NOMO-1 treated with dmso at 0.1 percent for 144 hours (cell line): ENCODE measurements around the gene FLNB.

Source experiments
- DNase-seq: peaks from one replicate; lab custom pipeline; 2025; ENCODE audit not compliant: unreplicated experiment; lab: John Stamatoyannopoulos, UW

Gene FLNB

GRCh38 chr3:58027704-58028317 is 19.6 kb downstream of the FLNB start:
- DNase-seq, result no peak

GRCh38 chr3:58028902-58029301 is 20.7 kb downstream of the FLNB start:
- no peak for DNase-seq

GRCh38 chr3:58029842-58030584 is 21.8 kb downstream of the FLNB start:
- DNase-seq, result no peak

GRCh38 chr3:58032186-58032585 is 24.0 kb downstream of the FLNB start:
- DNase-seq, result no peak

DNA sequence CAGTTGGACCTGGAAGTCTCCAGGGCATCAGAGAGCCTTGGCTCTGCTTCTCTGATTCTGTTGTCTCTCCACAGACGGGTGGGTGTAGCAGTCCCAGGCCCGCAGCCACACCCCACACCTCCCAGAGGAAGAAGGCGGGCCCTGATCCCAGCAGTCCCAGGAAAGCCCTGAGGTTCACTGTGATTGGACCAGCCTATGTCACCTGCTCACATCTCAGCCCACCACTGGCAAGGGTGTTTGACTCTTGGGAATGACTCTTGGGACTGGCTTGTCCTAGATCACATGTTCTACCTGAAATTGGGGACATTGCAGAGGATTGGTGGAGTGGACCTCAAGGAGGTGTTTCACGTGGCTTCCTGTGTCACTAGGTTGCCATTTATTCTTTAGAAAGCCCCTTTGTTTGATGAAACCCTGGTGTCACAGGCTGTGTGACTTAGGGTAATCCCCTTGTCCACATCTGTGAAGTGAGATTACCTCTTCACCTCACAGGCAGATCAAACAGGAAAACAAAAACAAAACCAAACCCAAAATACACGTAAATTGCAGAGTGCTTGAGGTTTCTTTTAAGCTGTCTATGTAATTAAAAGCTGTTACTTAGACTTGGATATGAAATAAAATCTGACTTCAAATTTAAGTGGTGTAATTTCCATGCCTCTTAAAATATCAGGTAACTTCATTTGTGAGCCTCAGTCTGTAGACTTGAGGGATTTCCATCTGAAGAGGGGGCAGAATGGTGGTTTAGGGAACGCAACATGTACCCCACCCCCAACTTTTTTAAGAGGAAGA is 26.7 kb downstream of the FLNB start:
- DNase-seq, result no peak

- DNase-seq, result no peak
Observed at GRCh38 chr3:58035524-58036255, 27.5 kb downstream of the FLNB start.

- DNase-seq, result no peak
Observed at GRCh38 chr3:58036293-58037032, 28.2 kb downstream of the FLNB start.

- DNase-seq, result no peak
Observed at GRCh38 chr3:58037141-58037910, 29.1 kb downstream of the FLNB start.

DNA sequence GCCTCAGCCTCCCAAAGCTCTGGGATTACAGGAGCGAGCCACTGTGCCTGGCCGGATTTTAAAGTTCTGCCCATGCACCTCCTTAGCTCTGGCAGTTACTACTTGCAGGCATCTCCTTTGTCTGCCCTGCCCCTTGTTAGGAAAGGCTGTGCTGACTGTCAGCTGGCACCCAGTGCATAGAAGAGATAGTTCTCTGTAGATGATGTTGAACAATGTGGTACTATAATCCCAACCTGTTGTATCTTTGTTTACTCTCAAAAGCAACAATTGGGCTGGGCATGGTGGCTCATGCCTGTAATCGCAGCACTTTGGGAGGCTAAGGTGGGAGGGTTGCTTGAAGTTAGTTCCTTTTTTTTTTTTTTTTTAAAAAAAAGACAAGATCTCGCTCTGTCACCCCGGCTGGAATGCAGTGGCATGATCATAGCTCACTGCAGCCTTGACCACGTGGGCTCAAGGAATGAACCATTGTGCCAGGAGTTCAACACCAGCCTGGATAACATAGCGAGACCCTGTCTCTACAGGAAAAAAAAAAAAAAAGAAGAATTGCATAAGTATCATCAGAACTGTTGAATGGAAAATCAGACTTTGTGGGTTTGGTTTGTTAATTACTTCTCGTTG is 30.6 kb downstream of the FLNB start:
- DNase-seq, result peak; percentile 12

GRCh38 chr3:58039601-58040000 is 31.4 kb downstream of the FLNB start:
- peak; percentile 13 for DNase-seq

- DNase-seq, result no peak
Observed at GRCh38 chr3:58041182-58041825, 33.1 kb downstream of the FLNB start.

DNA sequence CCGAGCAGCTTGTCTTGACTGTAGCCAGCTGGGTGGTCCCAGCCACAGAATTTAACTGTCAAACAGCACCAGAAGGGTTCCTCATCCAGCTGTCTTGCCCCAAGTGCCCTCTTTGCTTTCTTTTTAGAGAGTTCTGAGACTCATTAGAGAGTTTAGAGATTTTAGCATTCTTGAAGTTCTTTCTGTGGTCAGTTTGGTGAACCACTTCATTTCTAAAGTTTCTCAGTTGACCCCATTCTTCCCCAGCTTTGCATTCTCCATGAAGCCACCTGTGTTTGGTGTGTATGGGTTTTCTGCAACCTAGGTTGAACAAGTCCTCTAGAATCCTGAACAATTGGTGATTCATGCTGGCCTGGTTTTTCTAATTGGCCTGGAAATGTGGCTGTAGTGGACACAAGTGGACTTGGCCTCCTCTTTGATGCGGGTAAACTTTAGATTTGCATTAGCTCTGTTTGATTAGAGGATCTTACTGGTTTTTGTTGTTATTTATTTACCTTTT is 33.7 kb downstream of the FLNB start:
- no peak for DNase-seq

- DNase-seq, result no peak
Observed at GRCh38 chr3:58042947-58043707, 34.9 kb downstream of the FLNB start.

GRCh38 chr3:58043933-58044332 is 35.7 kb downstream of the FLNB start:
- no peak for DNase-seq

GRCh38 chr3:58044691-58045483 is 36.7 kb downstream of the FLNB start:
- DNase-seq, result no peak

DNA sequence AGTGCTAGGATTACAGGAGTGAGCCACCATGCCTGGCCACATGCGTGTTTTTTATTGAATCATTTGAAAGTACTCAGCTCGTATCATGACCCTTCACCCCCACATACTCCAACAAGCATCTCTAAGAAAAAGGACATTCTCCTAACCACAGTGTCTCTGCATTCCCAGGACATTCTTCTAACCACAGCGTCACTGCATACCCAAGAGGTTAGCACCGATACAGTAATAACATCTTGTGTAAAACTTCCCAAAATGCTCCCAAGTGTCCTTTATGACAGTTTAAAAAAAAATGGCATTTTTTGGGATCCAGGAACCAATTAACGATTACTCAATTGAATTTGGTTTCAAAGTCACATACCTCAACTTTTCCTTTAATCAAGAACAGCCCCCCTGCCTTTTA is 39.6 kb downstream of the FLNB start:
- no peak for DNase-seq

DNA sequence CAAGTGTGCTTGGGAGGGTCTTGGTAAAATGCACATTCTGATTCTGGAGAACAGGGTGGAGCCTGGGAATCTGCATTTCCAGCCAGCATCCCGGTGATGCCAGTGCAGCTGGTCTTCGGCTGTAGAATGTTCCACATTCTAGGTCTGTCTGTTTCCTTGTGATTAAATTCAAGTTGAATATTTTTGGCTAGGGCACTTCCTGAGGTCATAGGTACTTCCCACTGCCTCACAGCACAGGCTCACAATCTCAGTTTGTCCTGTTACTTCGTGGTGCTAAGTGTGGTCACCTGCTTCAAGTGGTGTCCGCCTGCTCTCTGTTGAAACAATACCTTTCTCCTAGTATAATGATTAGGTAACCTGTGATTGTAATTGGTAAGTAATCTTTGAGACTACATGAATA is 40.1 kb downstream of the FLNB start:
- DNase-seq, result no peak
